Activated CD8-positive, alpha-beta memory T cell treated with anti-CD3 and anti-CD28 coated beads for 36 hours (primary cell): ENCODE data around the gene C2orf66. TPM values are rescaled to one million over a fixed set of nuclear protein-coding genes. Genes with fewer than 3 reads are reported as not detected.

Experiments
- CTCF ChIA-PET: fragments of 350-600 bp; sonication (Branson Sonifier 250); formaldehyde crosslinking; loops from one replicate; lab custom pipeline; 2021; ENCODE audit warnings: antibody characterized with exemption; lab: Charles Lee
- POLR2A ChIA-PET: fragments of 350-600 bp; sonication (Branson Sonifier 250); formaldehyde crosslinking; loops from one replicate; lab custom pipeline; 2021; ENCODE audit warnings: antibody characterized with exemption; lab: Charles Lee
- total RNA-seq, 2 experiments: library from RNA; stranded (reverse); gene quantifications; one replicate each; pipeline ENCODE4 v1.2.3, GENCODE V29; 2021

Gene C2orf66
- not detected for total RNA-seq

DNA sequence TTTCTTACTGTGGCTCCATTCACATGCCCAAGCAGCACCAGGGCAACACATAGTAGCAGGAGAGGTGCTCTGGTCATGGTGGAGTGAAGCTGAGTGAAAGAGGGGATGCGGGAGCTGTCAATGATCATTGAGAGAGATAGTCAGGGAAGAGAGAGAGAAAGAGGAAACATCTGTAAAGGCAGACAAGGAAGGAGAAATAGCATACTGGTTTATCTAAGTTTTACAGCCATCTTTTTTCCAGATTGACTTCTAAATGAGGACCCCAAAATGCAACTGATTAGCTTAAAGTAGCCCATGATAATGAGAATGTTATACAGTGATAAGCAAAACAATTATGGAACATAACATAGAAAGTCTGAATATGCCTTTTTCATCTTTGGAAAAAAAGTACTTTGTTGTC is at the start of gene C2orf66:
C2orf66 (minus strand) TSS at position 96 of the 400 bp plus-strand sequence; CDS start at position 77, 19 bp downstream.
- ChIA-PET POLR2A (no interaction called here), CTCF (no interaction called here)

DNA sequence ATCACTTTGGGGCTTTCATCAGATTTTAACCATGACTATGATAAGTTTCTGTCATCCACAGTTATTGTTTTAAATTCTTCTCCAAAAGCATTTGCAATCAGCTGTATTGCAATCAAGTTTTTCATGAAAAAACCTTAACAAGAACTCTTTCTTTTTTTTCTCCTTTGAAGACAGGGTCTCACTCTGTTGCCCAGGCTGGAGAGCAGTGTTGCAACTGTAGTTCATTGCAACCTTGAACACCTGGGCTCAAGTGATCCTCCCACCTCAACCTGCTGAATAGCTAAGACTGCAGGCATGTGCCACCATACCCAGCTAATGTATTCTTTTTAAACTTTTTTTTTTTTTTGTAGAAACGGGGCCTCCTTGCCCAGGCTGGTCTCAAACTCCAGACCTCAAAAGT is 45.5 kb upstream of the C2orf66 start:
- POLR2A ChIA-PET = no interaction called here
- CTCF ChIA-PET = no interaction called here

DNA sequence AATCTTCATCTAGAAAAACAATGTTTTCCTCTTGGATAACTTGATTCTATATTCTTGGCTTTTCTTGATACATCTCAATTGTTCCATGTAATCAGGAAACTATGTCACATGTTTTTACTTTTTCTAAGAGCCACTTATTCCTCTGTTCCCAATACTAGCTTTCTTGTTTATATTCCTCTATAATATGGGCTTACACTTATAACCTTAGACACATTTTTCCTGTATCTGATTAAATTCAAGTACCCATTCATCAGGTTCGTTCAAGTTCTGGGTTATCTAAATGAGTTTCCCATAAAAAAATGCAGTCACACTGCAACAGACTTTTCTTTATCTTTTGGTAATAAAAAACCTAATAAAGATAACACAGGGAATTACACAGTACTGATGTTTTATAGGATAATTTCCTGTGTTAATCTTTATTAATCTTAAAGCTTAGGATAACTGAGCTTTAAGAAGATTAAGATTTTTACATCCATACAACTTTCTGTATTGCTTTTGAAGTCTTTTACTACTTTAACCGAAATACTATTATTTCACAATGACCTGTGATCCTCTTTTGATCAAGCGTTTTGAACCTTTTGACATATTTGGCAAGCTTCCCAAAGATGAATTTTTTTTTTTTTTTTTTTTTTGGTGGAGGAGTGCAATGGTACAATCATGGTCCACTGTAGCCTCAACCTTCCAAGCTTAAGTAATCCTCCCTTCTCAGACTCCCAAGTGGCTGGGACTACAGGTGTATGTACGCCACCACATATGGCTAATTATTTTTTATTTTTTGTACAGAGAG is 44.3 kb upstream of the C2orf66 start:
- ChIA-PET CTCF (no interaction called here), POLR2A (no interaction called here)

DNA sequence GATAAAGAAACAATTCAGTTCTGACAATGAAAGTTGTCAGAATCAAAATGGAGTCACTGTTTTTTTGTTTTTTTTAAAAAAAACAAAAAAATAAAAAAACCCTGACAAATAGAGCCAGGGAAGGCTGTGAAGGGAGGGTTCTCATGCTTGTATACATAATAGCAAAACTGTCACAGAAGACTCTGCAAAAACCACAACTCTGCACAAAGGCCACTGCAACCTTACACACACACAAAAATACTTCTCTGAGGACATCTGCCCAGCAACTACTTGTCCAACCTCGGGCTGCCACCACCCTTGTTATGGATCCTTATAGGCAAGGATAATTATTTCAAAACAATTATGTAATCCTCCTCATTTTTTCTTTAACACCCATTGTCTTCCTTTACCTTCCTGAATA is 41.9 kb upstream of the C2orf66 start:
- POLR2A ChIA-PET = no interaction called here
- CTCF ChIA-PET = no interaction called here

DNA sequence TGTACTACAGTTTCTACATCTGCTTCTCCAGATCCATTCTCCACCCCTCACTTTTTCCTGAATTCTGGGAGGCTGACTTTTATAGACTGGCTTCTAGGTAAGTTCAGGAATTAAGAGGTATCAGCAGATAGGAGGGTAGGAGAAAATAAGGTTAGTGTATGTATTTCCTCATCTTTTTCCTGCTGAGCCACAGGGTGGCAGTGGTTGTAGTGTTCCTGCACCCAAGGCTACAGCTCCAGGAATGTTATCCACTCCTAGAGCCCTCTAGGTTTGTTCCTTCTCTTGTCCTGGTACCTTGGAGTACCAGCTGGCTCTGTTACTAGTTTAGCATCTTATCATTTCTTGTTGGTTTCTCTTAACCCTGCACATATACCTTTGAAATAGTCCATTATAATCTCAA is 40.7 kb upstream of the C2orf66 start:
- POLR2A ChIA-PET = no interaction called here
- CTCF ChIA-PET = no interaction called here

DNA sequence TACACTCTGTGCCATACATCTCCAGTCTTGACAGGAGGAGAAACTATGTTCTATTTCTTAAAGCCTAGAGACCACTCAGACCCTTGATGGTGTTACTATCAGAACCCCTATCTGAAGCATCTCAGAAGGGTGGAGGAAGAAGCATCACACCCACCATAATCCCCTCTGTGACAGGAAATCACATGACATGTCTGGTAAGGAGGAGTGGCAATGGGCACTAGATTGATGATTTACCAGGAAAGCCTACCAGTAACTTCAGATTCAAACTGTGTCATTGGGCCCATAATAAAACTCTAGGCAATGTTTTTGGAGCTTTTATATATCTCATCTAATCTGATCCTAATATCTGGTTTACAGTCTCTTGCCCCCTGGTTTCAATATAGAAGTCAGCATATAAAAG is 37.1 kb upstream of the C2orf66 start:
- ChIA-PET CTCF (no interaction called here), POLR2A (no interaction called here)

DNA sequence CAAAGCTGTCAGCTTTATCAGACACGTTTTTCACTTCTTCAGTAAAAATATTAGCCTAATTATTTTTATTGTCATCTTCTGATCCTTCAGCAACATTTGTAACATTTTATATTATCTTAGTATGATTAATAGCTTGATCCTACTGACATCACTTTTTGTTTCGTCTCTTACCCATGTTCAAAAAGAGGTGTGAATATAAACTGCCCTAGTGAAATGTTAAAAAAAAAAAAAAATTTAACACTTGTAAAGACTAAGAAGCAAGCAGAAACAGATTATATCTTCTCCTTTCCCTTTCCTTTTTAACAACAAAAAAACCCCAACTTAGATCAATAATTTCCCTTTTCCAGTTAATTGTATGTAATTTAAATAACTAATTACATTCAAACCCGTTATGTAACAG is 36.2 kb upstream of the C2orf66 start:
- CTCF ChIA-PET = no interaction called here
- POLR2A ChIA-PET = no interaction called here

DNA sequence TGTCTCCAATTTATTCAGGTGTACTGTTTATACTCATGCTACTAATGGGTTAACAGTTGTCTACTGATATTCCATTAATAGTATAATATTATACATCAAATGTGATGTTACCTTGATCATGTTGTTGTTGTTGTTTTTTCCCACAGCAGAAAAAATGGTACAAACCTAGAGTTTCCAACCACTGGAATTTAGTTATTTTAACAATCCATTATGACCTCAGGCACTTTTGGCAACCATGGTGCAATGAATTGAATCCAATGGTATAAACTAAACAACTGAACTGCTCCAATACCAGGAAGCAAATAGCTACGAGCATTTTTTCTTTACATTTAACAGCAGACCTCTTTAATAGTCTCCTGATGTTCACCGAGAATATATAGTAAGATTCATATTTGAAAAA is 31.0 kb upstream of the C2orf66 start:
- ChIA-PET CTCF (no interaction called here), POLR2A (no interaction called here)

DNA sequence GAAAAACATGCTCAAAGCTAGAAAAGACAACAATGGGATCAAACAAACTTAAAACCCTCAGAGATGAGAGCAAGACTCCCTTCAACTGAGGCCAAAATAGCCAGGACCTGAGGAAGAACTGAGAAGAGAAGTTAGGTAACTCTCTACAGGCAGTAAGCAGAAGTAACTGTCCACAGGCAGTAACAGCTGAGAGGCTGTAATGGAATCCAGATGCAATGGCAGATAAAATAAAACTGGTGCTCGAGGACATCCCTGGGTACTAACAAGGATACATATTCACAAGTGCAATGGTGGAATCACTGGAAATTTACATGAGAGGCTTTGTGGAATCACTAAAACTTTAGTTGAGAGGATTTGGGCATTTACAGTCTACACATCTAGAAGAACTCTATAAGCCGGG is 30.4 kb upstream of the C2orf66 start:
- ChIA-PET CTCF (no interaction called here), POLR2A (no interaction called here)

DNA sequence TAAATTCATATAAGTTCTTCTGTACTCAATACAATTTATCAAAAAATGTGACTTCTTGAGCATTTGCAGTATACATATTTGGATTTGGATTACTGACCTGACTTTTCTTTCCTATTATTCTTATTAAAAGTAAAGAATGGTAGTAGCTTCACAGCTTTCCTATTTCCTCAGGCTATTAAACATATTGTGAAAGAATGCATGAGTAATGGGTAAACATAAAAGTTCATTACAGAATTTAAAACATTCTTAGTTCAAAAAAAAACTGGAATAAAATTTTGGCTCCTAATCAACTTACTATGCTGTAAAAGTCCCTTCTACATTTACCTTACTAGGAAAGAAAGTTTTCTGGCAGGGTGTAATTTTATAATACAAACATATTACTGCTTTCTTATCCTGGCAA is 27.3 kb upstream of the C2orf66 start:
- CTCF ChIA-PET = no interaction called here

DNA sequence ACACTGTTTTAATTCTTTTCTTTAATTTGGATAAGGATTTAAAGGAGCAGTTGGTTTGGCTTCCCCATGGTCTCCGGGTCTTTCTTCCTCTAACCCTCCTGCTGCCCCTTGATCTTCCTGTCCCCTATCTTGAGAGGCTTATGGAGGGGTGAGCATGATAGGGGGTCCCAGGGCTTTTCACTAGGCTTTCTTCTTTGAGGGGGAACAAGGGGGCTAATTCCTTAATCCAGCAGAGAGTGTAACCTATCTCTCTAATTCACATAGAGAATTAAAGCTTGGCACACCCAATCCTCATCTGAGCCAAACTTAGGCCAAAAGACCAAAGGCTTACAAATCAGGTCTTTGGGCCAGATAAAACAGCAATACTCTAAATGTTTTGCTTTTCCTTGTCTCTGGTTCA is 21.5 kb upstream of the C2orf66 start:
- POLR2A ChIA-PET = interaction anchor here (0.5 kb wide), 1 partner anchor 1208 kb away, joined by 5 read pairs; no protein-coding TSS in a partner anchor
- CTCF ChIA-PET = no interaction called here

More for the DNA sequence above, 27.3 kb upstream of the C2orf66 start:
- POLR2A ChIA-PET = no interaction called here

DNA sequence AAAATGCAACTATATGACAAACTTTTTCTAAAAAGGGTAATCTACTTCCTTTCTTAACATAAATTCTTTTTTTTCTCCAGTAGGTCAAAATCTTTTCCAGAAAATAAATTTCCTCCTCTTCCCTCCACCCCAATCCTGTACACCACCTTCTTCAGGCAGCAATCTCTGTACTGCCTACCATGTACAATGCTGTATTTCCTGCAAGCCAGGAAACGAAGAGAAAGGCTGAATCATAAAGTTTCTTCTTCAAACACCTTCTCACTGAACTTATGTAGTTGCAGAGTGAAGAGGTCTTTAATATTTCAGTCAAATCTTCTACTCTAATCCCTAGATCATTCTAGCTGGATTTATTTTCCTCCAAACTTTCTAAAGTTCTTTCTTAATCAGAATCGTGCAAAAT is 18.2 kb upstream of the C2orf66 start:
- ChIA-PET CTCF (no interaction called here), POLR2A (no interaction called here)

DNA sequence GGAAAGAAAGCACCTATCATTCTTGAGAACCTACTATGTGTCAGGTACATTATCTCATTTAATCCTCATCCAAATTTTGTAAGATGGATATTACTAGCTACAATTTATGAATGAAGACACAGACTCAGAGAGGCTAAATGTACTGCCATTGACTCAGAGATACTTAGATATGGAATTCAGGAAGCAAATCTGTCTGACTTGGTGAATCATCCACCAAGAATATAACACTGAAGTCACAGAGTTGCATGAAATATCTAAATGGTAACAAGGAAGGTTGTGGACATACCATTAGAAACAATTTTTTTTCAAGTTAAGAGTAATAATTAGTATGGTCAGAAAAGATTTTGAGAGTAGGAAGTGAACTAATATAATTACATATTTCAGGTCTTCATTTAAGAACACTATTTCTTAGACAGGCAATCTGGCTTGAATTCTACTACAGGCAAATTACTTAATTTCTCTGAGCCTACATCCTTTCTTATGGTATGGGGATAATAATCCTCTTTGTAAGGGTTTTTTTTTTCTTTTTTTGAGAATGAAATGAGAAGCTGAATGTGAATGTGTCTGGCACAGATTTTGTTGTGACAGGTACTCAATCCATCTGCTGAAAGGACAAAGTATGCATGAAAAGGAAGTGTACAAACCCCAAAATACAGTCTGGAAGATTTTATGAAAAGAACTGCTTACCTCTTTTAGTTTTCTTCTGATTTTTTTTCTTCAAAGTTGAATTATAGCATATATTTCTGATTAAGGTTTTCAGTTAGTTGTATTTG is 14.8 kb upstream of the C2orf66 start:
- ChIA-PET POLR2A (no interaction called here), CTCF (no interaction called here)

DNA sequence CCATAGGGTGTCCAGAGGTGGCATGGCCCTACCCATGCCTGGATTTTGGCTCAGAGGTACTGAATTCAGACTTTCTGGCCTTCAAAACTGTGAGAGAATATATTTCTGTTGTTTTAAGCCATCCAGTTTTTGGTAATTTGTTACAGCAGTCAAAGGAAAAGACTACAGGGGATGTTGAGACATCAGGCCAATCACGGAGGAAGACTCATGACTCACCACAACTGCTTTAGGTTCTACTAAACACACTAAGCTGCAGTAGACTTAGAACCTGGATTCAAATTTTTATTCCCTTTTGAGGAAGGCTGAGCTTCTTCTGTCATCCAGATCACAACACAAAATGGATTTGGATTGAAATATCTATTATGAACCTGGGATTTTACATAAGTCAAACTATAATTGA is 12.0 kb upstream of the C2orf66 start:
- CTCF ChIA-PET = interaction anchor here (1.3 kb wide), 1 partner anchor 14 kb away, joined by 4 read pairs; no protein-coding TSS in a partner anchor

DNA sequence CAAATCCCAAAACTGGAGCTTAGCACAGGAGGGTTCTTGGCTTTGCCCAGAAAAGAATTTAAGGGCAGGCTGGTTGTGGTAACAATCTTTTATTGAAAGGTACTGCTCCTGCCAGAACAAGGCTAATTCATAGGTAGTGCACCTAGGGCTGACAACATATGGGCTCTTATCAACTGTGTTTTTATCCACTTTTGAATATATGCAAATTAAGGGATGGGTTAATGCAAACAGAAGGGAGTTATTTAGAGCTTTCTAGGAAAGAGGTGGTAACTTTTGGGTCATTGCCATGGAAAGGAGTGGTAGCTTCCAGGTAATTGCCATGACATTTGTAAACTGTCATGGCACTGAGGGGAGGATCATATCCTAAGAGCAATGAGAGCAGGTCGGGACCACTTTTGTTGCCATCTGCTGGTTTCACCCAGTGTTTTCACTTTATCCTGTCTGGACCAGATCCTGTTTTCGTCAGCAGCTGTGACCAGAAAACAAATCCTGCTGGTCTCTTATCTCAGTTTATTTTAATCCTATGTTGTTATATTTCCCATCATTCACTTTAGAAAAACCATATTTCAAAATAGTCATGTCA is 981 bp downstream of the C2orf66 start:
- ChIA-PET POLR2A (no interaction called here), CTCF (no interaction called here)

More for the DNA sequence above, 12.0 kb upstream of the C2orf66 start:
- POLR2A ChIA-PET = no interaction called here

DNA sequence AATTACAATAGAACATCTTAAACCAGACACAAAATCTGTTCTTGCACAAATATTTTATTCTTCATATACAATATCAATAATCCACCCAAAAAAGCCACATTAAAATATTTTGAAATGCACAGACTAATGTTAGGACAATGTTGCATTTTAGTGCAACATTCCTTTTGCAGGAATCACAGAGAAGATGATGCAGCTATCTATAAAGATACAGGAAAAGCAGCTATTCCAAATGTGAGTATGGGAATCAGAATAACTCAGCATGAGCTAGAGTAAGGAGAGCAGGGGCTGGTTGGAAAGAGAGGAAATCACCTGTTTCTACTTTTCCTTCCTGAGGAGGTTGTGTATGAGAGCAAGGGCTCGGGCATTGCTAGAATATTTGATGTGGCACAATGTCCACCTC is 4.8 kb downstream of the C2orf66 start:
- POLR2A ChIA-PET = no interaction called here
- CTCF ChIA-PET = no interaction called here

DNA sequence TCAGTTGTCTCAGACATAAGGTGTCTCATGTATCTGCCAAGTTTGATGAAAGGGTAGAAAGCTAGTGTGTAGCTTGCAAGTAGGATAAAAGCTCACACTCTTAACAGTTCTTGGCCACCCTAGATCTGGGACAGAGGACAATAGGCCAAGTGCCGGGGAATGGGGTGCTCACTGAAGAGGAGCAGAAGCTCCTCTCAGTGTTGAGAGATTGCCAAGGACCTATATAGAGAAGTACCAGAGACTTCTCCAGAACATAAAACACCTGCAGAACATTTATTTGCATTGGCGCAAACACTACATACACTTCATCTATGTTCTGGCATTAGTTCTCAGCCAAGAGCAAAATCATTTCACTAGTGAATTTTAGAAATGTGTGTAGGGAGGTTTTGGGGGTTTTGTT is 6.8 kb downstream of the C2orf66 start:
- CTCF ChIA-PET = no interaction called here
- POLR2A ChIA-PET = no interaction called here

DNA sequence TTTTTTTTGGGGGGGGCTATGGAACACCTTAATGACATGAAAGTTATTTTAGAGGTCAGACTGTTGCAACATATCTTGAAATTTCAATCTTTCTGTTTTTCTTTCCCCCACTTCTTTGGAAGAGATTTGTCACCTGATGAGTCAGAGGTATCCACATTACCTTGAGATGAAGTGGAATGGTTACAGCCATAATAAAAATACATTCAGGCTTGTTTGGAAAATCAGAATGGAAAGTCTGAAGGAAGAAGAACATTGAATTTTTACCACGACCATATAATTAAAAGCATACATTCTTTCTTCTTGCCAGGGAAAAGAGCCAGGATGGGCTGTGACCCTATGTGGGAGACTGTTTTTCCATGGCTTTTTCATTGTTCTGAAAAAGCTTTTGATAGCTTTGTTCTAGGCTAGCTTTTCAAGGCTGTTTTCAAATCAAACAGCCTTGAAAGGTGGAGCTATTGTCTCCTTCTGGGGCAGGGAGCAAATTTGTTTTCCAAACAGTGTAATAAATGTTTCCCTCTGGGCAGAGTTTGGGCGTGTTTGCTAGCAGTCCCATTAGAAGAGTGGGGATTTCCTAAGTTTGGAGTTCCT is 7.4 kb downstream of the C2orf66 start:
- ChIA-PET CTCF (no interaction called here), POLR2A (no interaction called here)

DNA sequence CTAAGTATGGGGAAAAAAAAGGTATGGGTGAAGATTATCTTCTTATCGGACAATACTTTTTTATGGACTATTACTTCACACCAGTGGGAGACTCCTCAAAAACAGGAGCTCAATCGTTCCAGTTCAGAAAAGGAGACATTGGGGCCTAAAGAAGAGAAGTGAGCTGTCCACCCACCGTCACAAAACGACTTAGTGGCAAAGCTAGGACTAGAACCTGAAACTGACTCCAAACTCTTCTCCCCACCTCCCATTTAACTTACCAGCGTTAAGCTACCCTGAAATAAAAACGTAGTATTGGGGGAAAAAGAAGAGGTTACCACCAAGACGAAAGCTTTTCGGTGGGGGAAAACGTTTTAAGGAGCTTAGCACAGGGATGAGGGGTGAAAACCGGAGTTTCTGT is 10.2 kb downstream of the C2orf66 start:
- POLR2A ChIA-PET = interaction anchor here (0.6 to 1.2 kb wide), 2 partner anchors 24 to 160 kb away, joined by 4 read pairs; partner anchors contain the start of gene CCDC150
- CTCF ChIA-PET = interaction anchor here (1.3 kb wide), 1 partner anchor 220 kb away, joined by 3 read pairs; no protein-coding TSS in a partner anchor

DNA sequence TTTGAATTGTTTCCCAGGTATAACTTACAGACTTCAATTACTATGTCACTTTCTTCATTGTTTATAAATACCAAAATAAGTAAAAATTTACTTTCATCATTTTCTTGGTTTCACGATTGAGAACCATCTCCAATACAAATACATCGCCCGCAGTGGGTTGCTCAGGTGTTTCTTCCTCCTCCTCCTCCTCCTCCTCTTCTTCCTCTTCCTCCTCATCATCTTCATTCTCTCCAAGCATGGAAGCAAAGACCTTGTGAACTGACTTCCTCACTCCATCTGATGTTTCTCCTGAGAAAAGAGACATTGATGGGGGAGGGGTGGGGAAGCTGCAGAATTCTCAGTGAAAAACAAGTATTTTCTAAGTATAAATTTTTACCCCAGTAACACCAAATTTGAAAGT is 16.3 kb downstream of the C2orf66 start:
- POLR2A ChIA-PET = no interaction called here
- CTCF ChIA-PET = no interaction called here
